Measurements from ENCODE around the gene SLC16A5.
"Not testable (repeated sequence)": the region's sequence is repeated elsewhere in the genome, so short reads cannot be mapped to it uniquely, and the experiment has no call there.

SLC16A5 gene

GRCh38 chr17:75128694-75129505, 41.1 kb downstream of the SLC16A5 start:
- no peak for TF ChIP-seq CTCF (IDR thresholded peaks at IDR 0.05; ENCODE audit: low read depth, low read length)
- Histone ChIP-seq H3K27me3 (no peaks in the 10 kb centered on the region), H3K4me3 (ENCODE audit: low read depth, low read length) (no peak overlapping the region), H3K36me3 (peaks cover 17% of the 10 kb centered on the region), H3K9me3 (no peaks in the 10 kb centered on the region), H3K4me1 (peaks cover 13% of the 10 kb centered on the region)
- no peak for DNase-seq

- no peaks in the 10 kb centered on the region for H3K27me3 ChIP-seq
- TF ChIP-seq CTCF (IDR thresholded peaks at IDR 0.05; ENCODE audit: low read depth, low read length): no peak
- no peak for DNase-seq
Observed at GRCh38 chr17:75129576-75129975, 41.8 kb downstream of the SLC16A5 start.

DNA sequence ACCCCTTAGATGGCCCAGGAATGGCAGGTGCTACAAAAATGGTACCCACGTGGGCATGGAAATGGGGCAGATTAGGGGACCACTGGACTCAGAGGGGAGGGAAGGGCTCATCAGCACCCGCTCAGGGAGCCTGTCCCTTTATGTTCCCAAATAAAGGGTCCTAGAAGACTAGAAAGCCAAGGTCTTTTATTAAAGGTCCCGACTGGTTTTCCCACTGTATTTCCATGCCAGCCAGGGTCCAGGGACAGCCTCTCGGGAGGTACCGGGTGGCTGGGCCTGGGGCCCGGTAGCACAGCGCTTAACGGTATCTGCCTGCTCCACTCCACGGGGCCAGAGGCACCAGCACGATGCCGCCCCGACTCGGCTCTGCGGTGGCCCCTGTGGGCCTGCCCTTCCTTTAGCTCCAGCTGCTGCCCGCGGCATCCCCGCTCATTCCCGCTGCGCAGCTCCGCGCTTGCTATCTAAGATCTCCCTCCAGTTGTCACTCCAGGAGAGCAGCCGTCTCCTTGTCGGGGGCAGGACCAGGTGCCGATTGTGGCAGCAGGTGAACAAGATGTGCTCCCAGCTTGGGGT, 42.4 kb downstream of the SLC16A5 start:
- H3K36me3 ChIP-seq: peaks cover 22% of the 10 kb centered on the region

More at GRCh38 chr17:75129576-75129975, 41.8 kb downstream of the SLC16A5 start:
- peaks cover 6% of the 10 kb centered on the region for H3K4me1 ChIP-seq
- H3K36me3 ChIP-seq: peaks cover 17% of the 10 kb centered on the region
- H3K4me3 ChIP-seq (ENCODE audit: low read depth, low read length): no peak overlapping the region
- H3K9me3 ChIP-seq: no peaks in the 10 kb centered on the region

GRCh38 chr17:75130632-75131277, 43.0 kb downstream of the SLC16A5 start:
- Histone ChIP-seq H3K27me3 (no peaks in the 10 kb centered on the region), H3K9me3 (no peaks in the 10 kb centered on the region), H3K4me1 (no peaks in the 10 kb centered on the region), H3K36me3 (peaks cover 27% of the 10 kb centered on the region), H3K4me3 (ENCODE audit: low read depth, low read length) (peak overlapping the region; percentile 91)
- DNase-seq: peak; percentile 78
- peak; percentile 78 for TF ChIP-seq CTCF (IDR thresholded peaks at IDR 0.05; ENCODE audit: low read depth, low read length)

More for the DNA sequence above, 42.4 kb downstream of the SLC16A5 start:
- peak; percentile 29 for DNase-seq
- Histone ChIP-seq H3K9me3 (no peaks in the 10 kb centered on the region), H3K4me3 (ENCODE audit: low read depth, low read length) (peak overlapping the region; percentile 91), H3K27me3 (no peaks in the 10 kb centered on the region), H3K4me1 (peaks cover under 1% of the 10 kb centered on the region)
- no peak for TF ChIP-seq CTCF (IDR thresholded peaks at IDR 0.05; ENCODE audit: low read depth, low read length)

- peak; percentile 91 for DNase-seq
- Histone ChIP-seq H3K9me3 (no peaks in the 10 kb centered on the region), H3K4me1 (no peaks in the 10 kb centered on the region), H3K27me3 (no peaks in the 10 kb centered on the region), H3K36me3 (peaks cover 30% of the 10 kb centered on the region), H3K4me3 (ENCODE audit: low read depth, low read length) (peak within 1 kb of the TSS; percentile 91)
- peak; percentile 68 for TF ChIP-seq CTCF (IDR thresholded peaks at IDR 0.05; ENCODE audit: low read depth, low read length)
Observed at GRCh38 chr17:75131278-75132017, 43.7 kb downstream of the SLC16A5 start, which contains the start of gene NT5C. Gene NT5C, minus strand, starts transcription at chr17:75131742. Its CDS starts 35 bp downstream, at chr17:75131707.

DNA sequence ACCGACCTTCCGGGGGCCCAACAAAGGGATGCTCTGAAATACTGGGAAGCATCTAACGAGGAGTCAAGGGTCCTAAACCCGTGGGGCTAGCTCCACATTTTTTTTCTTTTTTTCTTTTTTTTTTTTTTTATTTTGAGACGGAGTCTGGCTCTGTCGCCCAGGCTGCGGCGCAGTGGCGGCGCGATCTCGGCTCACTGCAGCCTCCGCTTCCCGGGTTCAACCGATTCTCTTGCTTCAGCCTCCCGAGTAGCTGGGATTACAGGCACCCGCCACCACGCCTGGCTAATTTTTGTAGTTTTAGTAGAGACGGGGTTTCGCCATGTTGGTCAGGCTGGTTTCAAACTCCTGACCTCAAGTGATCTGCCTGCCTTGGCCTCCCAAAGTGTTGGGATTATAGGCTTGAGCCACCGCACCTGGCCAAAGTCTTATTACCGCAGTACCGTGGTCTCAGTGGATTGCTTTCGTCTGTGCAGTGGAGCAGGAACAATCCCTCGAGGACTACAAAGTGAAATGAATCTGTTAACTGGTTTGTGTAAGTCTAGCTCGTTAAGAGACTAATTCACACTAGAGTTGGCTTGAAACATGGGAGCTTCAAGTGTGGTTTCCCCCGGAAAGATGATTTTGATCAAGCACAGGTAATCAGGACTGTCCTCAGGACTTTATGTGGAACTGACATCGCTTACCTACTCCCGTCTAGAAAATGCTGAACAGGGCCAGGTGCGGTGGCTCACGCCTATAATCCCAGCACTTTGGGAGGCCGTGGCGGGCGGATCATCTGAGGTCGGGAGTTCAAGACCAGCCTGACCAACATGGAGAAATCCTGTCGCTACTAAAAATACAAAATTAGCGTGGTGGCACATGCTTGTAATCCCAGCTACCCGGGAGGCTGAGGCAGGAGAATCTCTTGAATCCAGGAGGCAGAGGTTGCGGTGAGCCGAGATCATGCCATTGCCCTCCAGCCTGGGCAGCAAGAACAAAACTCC, 44.6 kb downstream of the SLC16A5 start:
- H3K27me3 ChIP-seq, H3K9me3 ChIP-seq, H3K4me1 ChIP-seq, DNase-seq: not testable (repeated sequence)
- Histone ChIP-seq H3K36me3 (peaks cover 37% of the 10 kb centered on the region), H3K4me3 (ENCODE audit: low read depth, low read length) (peak overlapping the region; percentile 91)
